HG03060 (cell line): ENCODE results near the gene TFEB.
A peak's percentile ranks its signal among the peaks of the same experiment; 100 is the strongest.

Experiments
- ATAC-seq: cut with Tn5 transposase; IDR thresholded peaks from one replicate; pipeline ENCODE4 v1.9.1; 2021; ENCODE audit warnings: low read depth, moderate number of reproducible peaks; ENCODE audit not compliant: unreplicated experiment

The TFEB gene

GRCh38 chr6:41735427-41736185, at the start of gene TFEB:
TSS of gene TFEB (minus strand) at chr6:41735608. CDS start at chr6:41691213, 44,395 bp downstream.
- ATAC-seq, result no peak

- no peak for ATAC-seq
These were observed 49.3 kb upstream of the TFEB start for GRCh38 chr6:41784581-41785171.

DNA sequence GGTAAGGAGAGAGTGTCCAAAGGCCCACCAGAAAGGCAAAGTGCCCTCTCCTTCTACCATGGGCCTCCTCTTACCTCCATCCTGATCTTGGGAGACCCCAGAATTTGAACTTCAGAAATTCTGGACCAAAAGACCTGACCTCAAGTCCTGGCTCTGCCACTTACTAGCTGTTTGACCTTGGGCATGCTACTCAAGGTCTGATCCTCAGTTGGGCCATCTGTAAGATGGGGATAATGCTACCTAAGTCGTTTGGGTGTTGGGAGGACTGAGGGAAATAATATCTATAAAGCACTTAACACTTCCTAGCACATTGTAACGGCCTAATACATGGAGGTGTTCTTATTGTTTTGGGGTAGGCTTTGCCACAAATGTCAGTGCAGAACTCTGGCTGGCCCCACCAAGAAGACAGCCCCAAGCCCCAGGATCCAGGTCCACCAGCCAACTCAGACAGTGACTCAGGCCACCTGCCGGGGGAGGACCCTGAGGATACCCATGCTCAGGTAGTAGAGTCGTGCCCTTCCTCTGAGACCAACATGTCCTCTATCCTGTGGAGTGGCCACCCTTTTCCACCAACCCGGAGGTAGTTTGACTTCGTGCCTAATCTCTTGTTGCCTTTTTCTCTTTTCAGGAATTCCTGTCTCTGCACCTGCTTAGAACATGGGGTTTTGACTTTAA, 47.8 kb upstream of the TFEB start:
- no peak for ATAC-seq

- ATAC-seq, result no peak
These were observed 45.9 kb upstream of the TFEB start for GRCh38 chr6:41781366-41781730.

DNA sequence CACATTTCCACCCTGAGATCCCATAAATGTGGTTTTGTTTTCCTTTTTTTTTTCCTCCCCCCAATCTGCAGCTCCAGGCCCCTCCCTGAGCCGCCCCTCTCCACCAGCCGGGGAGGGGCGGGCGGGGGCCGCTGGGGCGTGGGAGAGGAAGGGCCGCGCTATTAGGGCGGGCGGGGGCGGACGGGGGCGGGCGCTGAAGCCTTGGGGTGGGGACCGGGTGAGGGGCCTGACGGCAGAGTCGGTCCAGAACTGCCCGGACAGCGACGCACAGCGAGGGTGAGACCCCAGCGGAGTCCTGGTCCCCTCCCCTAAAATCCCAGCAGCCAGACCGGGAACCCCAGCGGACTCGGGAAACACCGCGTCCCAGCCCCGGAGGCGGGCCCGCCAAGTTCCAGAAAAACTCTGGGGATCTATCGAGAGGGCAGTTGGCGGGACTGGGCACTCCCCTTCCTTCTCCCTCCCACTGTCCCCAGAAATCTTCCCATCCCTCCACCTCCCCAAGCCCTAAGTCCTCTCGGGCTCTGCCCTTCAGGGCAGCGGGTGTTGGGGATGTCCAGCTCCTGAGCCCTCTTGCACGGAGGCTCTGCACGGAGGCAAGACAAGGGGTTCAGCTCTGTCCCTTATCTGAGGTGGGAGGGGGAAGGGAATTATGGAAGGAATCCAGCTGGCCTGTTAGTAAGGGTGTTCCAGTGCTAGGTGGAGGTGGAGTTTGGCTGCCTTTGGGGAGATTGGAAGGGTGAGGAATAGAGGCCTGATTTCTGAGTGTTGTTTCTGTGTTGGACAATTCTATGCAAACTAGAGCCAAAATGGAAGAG, 45.4 kb upstream of the TFEB start, which contains the start of gene PRICKLE4:
Gene PRICKLE4, plus strand, starts transcription at position 232 of the 815 bp plus-strand sequence. CDS start 2,692 bp downstream, outside the sequence.
- ATAC-seq, result no peak

GRCh38 chr6:41779788-41780550, 44.6 kb upstream of the TFEB start, which contains the start of gene FRS3:
TSS of gene FRS3 (minus strand) at chr6:41779900. CDS start at chr6:41776987, 2,913 bp downstream.
- ATAC-seq, result peak; percentile 58

- ATAC-seq, result no peak
These were observed 43.9 kb upstream of the TFEB start for GRCh38 chr6:41779336-41779735.

DNA sequence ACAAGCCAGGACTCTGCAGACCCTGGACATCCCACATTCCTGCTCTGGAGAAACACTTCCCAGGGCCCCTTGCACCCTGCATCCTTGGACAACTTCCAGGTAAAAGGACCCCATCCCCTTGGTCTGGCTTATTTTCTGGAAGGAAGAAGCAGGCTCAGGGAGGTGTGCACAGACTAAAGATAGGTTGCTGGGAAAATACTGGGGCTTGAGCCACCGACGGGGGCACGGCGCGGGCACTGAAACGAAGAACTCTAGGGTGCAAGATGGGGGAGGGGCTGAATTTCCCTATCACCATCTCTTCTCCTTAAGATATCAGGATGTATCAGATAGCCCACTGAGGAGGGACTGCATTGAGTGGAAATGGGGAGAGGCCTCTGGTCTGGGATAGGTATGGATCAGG, 43.5 kb upstream of the TFEB start:
- ATAC-seq, result no peak

GRCh38 chr6:41777551-41778285, 42.3 kb upstream of the TFEB start:
- no peak for ATAC-seq

DNA sequence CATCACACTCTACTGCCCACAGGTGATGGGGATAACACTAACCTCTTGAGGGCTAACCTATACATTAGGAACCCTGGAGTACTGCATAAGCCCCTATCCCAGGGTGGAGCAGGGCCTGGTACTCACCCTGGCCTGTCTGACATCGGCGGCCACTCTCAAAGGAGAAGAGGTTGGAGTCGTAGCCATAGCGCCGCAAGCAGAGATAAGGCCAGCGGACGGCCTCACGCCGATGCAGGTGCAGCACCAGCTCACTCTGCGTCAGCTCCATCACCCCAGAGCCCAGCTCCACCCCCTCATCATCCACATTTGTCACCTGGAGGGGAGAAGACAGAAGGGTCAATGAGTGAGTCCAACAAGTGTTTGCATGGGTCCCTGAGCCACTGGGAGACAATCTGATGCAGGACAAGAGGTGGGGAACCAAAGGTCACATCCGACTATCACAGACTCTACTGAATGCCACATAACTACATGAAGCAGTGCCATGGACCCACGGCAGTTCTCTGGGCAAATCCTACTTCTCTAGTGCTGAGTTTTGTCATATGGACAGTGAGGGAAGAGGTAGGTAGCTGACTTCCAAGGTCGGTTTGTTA, 40.0 kb upstream of the TFEB start:
- no peak for ATAC-seq

- ATAC-seq, result no peak
These were observed 39.4 kb upstream of the TFEB start for GRCh38 chr6:41774841-41775240.

DNA sequence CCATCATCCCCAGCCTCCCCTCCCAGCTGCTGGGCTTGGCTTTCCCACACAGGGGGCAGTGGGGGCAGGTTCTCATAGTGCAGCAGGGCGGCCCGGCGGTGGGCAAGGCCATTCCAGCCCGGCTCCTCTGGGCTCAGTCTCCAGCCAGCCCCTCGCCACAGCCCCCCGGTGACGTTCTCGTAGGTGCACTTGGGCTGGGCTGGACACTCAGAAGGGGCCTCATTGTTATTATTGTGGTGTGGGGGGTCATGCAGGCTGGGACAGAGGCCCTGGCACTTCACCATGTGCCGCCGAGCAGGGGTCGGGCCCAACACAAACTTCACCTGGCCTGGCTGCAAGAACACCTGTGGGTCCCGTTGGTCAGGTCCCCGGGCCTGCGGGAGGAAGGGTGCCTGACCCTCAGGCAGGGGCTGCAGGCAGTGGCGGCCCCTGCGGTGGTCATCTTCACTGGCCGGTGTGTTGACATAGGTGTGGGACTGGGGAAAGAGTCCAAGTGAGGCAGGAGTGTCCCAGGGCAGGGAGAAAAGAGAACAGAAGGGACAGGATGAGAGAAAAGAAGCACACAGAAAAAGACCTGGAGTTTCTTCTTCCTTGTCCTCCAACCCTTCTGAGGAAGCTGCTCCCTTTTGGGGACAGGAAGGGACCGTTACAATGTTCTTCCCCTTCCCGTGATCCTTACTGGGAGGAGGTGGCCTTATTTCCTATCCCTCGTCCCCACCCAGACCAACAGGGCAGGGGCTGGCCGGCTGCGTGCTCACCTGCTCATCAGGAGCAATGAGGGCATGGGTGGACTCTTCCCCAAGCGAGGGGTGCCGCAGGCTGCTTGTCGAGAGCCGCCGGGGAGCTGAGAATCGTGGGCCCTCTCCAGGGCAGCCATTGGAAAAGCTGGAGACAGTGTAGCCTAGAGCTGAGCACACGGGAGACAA, 35.9 kb upstream of the TFEB start:
- no peak for ATAC-seq

GRCh38 chr6:41770381-41771057, 35.1 kb upstream of the TFEB start:
- ATAC-seq, result no peak

- no peak for ATAC-seq
These were observed 34.0 kb upstream of the TFEB start for GRCh38 chr6:41769376-41769775.

DNA sequence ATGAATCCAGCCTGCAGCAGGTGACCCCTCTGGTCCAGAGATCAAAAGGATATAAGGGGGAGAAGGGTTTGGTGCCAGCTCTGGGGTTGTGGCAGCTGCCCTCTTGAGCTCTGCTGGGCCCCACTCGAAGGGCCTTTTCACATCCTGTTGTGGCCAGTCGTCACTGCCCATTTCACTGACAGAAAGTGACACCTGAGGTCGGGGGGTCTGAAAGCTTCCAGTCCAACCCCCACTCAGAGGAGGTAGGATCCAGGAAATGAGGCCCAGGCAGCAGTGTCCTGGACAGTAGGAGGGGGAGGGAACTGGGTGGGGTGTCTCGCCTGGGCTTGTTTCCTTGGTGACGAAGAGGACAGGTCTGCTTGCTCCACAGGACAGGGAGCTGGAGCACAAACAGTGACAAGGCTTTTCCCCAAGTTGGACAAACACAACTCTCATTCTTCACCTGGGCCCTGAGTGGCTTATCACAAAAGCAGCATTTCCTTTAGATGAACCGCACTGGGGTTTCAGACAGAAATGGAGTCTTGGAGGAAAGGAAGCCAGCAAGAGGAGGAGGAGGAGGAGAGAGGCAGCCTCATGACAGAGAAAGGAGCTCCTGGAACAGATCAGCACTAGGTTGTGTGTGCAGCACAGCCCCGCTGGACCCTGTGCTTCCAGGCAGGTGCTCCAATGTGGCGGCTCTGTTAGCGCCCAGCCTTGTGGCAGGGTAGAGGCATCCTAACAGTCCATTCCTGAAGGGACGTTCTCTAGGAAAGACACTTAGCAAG, 33.3 kb upstream of the TFEB start:
- no peak for ATAC-seq

GRCh38 chr6:41767112-41767833, 31.9 kb upstream of the TFEB start:
- no peak for ATAC-seq
